HG02970 (cell line): ENCODE data around the gene AMPD2.
"Not testable (repeated sequence)": the region's sequence is repeated elsewhere in the genome, so short reads cannot be mapped to it uniquely, and the experiment has no call there.

Experiments
- ATAC-seq: cut with Tn5 transposase; IDR thresholded peaks from one replicate; pipeline ENCODE4 v1.9.1; 2021; ENCODE audit warnings: mild to moderate bottlenecking, moderate library complexity, moderate number of reproducible peaks; ENCODE audit not compliant: unreplicated experiment, low FRiP score

Gene AMPD2

GRCh38 chr1:109643385-109644230 is 24.0 kb downstream of the AMPD2 start:
- ATAC-seq, result peak; percentile 73

GRCh38 chr1:109644670-109645069 is 25.0 kb downstream of the AMPD2 start:
- no peak for ATAC-seq

DNA sequence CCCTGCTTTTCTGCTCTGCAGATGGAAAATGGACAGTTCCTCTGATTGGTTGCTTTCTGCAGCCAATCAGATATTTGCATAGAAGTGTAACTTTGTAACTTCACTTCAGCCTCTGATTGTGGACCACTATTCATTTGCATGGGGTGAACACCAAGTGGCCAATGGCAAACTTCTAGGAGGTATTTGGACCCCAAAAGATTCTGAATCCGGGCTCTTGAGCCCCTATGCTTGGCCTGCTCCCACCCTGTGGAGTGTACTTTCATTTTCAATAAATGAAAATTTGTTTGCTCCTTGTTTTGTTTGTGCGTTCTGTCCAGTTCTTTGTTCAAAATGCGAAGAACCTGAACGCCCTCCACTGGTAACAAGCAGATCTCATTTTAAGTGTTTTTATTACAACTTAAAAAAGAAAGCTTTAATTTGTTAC is 29.9 kb downstream of the AMPD2 start:
- no peak for ATAC-seq

- ATAC-seq, result no peak
Measured at GRCh38 chr1:109650609-109651008, 31.0 kb downstream of the AMPD2 start.

DNA sequence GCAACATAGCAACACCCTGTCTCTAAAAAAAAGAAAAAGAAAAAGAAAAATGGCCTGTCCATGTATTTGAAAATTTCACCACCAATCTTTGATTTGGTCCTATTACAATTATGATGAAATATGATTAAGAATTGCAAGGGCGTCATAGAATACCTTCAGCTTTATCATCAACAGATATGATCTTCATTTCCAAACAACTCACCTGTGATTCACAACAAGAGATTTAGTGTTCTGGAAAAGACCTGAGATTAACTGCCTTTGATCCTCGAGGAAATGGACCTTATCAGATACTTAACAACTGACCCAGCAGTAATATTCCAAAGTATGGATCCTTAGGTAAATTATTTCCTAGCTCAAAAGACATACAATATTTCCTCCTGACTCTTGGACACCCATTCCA is 32.8 kb downstream of the AMPD2 start:
- no peak for ATAC-seq

GRCh38 chr1:109653306-109653705 is 33.7 kb downstream of the AMPD2 start:
- ATAC-seq, result no peak

DNA sequence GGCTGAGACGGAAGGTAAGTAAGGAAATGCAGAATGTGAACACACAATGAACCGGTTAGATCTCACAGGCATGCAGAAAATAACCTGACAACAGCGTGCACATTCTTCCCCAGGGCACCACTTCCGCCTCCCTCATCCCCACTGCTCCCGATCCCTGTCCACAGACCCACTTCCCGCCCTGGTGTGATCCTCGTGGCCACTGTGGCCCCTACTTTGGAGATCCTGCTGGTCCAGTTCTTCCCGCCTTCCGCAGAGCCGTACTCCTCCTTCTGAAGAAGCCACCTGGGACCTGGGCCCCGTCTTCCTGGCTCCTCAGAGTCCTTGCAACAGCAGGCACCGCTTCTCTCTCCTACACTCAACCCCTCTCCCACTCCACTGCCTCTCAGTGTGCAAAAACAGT is 34.9 kb downstream of the AMPD2 start:
- ATAC-seq, result no peak

GRCh38 chr1:109655615-109656519 is 36.2 kb downstream of the AMPD2 start, which contains the start of gene GSTM4:
GSTM4 (plus strand) TSS chr1:109656099; CDS start chr1:109656390, 291 bp downstream.
- ATAC-seq, result peak; percentile 82

DNA sequence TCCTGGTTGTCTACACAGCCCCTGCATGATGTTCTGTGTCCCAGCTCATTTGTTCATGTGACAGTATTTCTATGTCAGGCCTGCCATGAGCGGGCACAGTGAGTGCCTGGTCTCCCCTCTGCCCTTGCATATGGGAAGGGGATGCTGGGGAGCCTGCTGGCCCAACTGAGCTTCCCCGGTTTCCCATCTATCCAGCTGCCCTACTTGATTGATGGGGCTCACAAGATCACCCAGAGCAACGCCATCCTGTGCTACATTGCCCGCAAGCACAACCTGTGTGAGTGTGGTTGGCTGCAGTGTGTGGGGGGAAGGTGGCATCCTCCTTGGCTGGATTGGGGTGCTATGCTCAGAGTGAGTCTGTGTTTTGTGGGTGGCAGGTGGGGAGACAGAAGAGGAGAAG is 37.8 kb downstream of the AMPD2 start:
- ATAC-seq, result no peak

DNA sequence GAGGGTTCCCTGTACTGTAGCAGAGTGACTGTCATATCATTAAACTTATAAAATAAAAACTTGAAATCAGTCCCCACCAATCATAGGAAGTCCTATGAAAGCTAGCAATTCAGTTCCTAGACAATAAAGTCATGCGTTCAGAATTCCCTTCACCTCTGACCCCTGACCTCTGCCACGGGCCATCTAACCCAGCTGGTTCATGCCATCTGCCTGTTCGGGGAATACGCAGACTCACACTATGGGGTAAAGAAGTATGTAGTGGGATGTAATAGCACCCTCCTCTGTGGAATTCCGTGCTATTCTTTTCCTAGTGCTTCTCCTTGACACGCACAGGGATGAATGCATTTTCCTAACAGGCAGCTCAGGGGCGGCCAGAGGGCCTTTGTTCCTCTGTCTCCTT is 38.3 kb downstream of the AMPD2 start:
- no peak for ATAC-seq

GRCh38 chr1:109658533-109659042 is 39.0 kb downstream of the AMPD2 start:
- ATAC-seq, result no peak

DNA sequence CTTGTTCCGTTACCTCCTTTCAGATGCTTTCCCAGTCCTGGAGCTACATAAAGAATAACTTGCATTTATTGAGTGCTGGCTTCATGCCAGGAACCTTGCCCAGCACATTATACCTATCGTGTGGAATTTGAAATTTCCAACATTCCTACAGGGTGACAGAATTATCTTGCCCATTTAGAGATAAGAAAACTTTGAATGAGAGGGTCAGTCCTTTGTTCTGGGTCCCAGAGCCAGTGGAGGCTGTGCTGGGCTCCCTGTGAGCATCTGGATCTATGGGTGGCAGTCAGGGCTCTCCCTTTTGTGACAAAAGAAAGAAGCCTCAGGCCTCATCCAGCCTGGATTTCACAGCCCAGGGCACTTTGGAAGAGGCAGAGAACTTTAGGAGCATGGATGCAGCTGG is 39.5 kb downstream of the AMPD2 start:
- no peak for ATAC-seq

DNA sequence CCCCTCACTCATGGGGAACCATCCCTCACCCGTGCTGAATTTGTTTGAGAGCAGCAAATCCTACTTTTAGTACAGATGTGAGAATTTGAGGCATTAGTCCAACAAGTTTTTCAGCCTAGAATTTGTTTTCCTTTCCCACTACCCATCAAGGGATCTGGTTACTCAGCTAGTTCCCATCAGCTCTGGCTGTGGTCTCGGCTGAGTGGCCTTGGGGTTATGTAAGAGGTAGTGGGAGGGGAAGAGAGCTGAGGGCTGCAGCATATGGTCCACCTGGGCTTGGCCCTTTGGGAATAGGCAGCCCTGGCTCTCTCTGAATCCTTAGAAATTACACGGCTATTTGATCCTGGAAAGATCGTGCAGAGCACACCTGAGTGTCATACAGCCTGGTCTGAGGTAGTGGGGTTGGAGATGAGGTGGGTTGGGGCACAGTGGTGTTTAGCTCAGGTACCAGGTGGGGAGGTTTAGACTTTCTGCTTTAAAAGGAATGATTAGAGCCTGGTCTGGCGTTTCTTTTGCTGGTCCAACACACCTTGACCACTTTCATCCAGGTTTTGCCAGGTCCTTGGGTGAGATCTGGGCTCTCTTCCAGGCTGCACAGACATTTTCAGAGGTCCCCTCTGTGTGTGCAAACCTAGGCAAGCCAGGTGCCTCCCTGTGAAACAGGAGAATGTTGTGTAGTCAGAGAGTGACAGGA is 40.5 kb downstream of the AMPD2 start:
- ATAC-seq, result no peak

DNA sequence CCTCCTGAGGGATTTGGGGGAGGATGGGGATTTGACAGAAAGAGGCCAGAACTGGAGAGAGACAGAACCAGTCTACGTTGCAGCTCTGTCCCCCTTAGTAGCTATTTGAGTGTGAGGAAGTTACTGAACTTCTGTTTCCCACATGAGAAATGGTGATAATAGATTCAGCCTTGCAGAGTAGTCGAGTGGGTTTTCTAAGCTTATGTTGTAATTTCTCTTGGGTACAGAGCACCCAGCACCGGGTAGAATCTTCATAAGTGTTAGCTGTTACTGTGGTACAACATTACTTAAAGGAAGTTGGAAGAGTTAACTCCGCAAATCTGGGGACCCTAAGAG is 41.0 kb downstream of the AMPD2 start:
- ATAC-seq, result not testable (repeated sequence)

GRCh38 chr1:109661391-109661790 is 41.8 kb downstream of the AMPD2 start:
- ATAC-seq, result no peak

- ATAC-seq, result no peak
Measured at GRCh38 chr1:109664671-109665070, 45.0 kb downstream of the AMPD2 start.

DNA sequence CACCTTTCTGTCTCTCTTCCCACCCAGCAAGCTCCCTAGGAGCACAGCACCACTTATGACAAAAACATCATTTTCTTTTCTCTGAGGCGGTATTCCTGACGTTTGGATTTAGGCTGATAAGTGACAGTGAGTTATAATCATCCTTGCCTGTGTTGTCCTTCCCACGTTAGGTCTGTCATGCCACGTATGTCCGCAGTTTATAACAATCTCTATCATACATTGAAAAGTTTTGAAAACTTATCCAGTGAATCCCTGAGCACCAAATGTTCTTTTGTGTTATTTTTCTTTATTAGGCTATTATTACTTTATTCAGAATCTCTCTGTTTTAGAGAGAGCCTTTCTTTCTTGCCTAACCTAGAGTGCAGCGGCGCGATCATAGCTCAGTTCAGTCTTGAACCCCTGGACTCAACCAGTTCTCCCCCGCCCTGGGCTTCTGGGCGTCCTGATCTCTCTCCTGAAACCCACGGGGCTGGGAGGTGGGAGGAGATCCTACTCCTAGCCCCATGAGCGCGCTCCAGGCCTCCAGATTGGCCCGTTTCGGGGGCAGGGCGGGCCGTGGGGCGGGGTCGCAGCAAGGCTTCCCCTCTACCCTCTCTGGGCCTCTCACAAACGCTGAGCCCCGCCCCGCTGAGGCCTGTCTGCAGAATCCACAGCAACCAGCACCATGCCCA is 48.0 kb downstream of the AMPD2 start, which contains the start of gene GSTM2:
TSS of gene GSTM2 (plus strand) at position 606 of the 671 bp plus-strand sequence. CDS start at position 665, 59 bp downstream.
- no peak for ATAC-seq

DNA sequence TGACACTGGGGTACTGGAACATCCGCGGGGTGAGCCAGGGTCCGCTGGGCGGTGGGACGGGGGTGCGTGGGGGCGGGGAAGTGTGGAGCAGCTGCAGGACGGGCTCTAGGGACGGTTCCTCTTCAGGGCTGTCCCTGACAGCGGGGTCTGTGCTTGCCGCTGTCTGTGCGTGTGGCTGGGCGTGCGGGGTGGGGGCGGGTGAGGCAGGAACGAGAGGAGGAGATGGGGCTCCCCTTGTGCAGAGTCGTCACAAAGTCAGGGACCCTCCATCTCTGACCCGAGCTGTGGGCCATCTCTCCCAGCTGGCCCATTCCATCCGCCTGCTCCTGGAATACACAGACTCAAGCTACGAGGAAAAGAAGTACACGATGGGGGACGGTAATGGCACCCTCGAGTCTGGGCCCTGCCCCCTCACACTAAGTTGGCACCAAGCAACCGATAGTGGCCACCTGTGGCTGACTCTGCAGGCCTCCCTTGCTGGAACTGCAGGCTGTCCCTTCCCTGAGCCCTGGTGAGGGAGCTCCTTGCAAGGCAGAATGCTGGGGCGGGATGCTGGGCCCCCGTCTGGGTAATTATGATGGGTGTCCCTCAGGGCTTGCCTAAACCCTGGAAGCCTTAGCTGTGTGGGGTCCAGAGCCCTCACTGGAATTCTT is 48.6 kb downstream of the AMPD2 start:
- no peak for ATAC-seq

- no peak for ATAC-seq
Measured at GRCh38 chr1:109669246-109669948, 49.8 kb downstream of the AMPD2 start.
